ENCODE measurements around the gene ZFYVE9.

The ZFYVE9 gene

GRCh38 chr1:52234014-52234413 is 92.1 kb downstream of the ZFYVE9 start:
- Mint-ChIP-seq H3K9me3 (peaks cover 1% of the 10 kb centered on the region), H3K36me3 (peaks cover 2% of the 10 kb centered on the region), H3K4me1 (peaks cover 5% of the 10 kb centered on the region), H3K4me3 (no peak overlapping the region), H3K27me3 (peaks cover 44% of the 10 kb centered on the region), H3K27ac (no peak overlapping the region)
- ATAC-seq (ENCODE audit: low read depth) = no peak
- DNase-seq (ENCODE audit: low spot score in 2 of 2) = no peak

- H3K4me1 Mint-ChIP-seq = peaks cover 7% of the 10 kb centered on the region
- ATAC-seq (ENCODE audit: low read depth) (no peak), DNase-seq (ENCODE audit: low spot score in 2 of 2) (no peak)
- H3K27me3 Mint-ChIP-seq = peaks cover 40% of the 10 kb centered on the region
- peaks cover 1% of the 10 kb centered on the region for H3K9me3 Mint-ChIP-seq
- no peak overlapping the region for H3K4me3 Mint-ChIP-seq
- peaks cover 2% of the 10 kb centered on the region for H3K36me3 Mint-ChIP-seq
- H3K27ac Mint-ChIP-seq = no peak overlapping the region
These were observed 92.8 kb downstream of the ZFYVE9 start for GRCh38 chr1:52234708-52235107.

DNA sequence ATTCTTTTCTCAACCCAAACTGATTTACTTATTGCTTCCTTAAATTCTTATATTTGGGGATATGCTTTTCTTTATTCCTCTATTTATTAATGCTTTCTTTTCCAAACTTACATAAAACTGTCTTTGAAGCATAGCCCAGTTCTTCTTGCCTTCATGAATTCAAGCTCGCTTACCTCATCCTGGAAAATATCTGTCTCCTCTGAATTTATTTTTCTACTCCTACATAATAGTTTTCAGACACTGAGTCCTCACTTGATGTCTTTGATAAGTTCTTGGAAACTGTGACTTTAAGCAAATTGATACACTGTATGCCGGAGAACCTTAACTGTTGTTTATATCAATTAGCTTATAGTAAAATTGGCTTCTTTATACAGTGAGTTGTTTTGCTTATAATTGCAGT is 93.8 kb downstream of the ZFYVE9 start:
- Mint-ChIP-seq H3K9me3 (peaks cover 1% of the 10 kb centered on the region), H3K4me3 (no peak overlapping the region), H3K4me1 (peaks cover 11% of the 10 kb centered on the region), H3K27me3 (peaks cover 38% of the 10 kb centered on the region), H3K36me3 (peaks cover 2% of the 10 kb centered on the region), H3K27ac (no peak overlapping the region)
- DNase-seq (ENCODE audit: low spot score in 2 of 2) (no peak), ATAC-seq (ENCODE audit: low read depth) (no peak)

DNA sequence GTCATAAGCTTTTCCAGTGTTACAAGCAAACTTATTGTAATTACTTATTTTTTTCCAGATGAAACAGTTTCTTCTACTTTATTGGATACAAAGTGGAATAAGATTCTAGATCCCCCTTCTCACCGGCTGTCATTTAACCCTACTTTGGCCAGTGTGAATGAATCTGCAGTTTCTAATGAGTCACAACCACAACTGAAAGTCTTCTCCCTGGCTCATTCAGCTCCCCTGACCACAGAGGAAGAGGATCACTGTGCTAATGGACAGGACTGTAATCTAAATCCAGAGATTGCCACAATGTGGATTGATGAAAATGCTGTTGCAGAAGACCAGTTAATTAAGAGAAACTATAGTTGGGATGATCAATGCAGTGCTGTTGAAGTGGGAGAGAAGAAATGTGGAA is 95.5 kb downstream of the ZFYVE9 start:
- H3K4me3 Mint-ChIP-seq = no peak overlapping the region
- peaks cover 37% of the 10 kb centered on the region for H3K27me3 Mint-ChIP-seq
- H3K4me1 Mint-ChIP-seq = peaks cover 13% of the 10 kb centered on the region
- H3K27ac Mint-ChIP-seq = no peak overlapping the region
- peaks cover 1% of the 10 kb centered on the region for H3K9me3 Mint-ChIP-seq
- peaks cover 2% of the 10 kb centered on the region for H3K36me3 Mint-ChIP-seq
- ATAC-seq (ENCODE audit: low read depth) (no peak), DNase-seq (ENCODE audit: low spot score in 2 of 2) (no peak)

DNA sequence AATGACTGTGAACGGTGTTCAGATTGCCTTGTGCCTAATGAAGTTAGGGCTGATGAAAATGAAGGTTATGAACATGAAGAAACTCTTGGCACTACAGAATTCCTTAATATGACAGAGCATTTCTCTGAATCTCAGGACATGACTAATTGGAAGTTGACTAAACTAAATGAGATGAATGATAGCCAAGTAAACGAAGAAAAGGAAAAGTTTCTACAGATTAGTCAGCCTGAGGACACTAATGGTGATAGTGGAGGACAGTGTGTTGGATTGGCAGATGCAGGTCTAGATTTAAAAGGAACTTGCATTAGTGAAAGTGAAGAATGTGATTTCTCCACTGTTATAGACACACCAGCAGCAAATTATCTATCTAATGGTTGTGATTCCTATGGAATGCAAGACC is 96.6 kb downstream of the ZFYVE9 start:
- DNase-seq (ENCODE audit: low spot score in 2 of 2) = no peak
- peaks cover 34% of the 10 kb centered on the region for H3K27me3 Mint-ChIP-seq

DNA sequence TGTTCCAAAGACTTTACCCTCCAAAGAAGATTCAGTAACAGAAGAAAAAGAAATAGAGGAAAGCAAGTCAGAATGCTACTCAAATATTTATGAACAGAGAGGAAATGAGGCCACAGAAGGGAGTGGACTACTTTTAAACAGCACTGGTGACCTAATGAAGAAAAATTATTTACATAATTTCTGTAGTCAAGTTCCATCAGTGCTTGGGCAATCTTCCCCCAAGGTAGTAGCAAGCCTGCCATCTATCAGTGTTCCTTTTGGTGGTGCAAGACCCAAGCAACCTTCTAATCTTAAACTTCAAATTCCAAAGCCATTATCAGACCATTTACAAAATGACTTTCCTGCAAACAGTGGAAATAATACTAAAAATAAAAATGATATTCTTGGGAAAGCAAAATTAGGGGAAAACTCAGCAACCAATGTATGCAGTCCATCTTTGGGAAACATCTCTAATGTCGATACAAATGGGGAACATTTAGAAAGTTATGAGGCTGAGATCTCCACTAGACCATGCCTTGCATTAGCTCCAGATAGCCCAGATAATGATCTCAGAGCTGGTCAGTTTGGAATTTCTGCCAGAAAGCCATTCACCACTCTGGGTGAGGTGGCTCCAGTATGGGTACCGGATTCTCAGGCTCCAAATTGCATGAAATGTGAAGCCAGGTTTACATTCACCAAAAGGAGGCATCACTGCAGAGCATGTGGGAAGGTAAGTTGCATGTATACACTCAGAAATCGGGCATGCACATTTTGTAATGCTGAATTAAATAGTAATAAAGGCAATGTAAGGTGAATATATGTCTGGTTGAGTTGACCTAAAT is 97.2 kb downstream of the ZFYVE9 start:
- Mint-ChIP-seq H3K9me3 (peaks cover 1% of the 10 kb centered on the region), H3K4me3 (no peak overlapping the region), H3K36me3 (peaks cover 2% of the 10 kb centered on the region), H3K27ac (no peak overlapping the region), H3K4me1 (peaks cover 13% of the 10 kb centered on the region), H3K27me3 (peaks cover 29% of the 10 kb centered on the region)
- peak; percentile 28 for ATAC-seq (ENCODE audit: low read depth)
- no peak for DNase-seq (ENCODE audit: low spot score in 2 of 2)

More for the DNA sequence above, 96.6 kb downstream of the ZFYVE9 start:
- H3K36me3 Mint-ChIP-seq = peaks cover 2% of the 10 kb centered on the region
- H3K9me3 Mint-ChIP-seq = peaks cover 1% of the 10 kb centered on the region
- no peak overlapping the region for H3K27ac Mint-ChIP-seq
- ATAC-seq (ENCODE audit: low read depth) = no peak
- peaks cover 13% of the 10 kb centered on the region for H3K4me1 Mint-ChIP-seq
- H3K4me3 Mint-ChIP-seq = no peak overlapping the region

DNA sequence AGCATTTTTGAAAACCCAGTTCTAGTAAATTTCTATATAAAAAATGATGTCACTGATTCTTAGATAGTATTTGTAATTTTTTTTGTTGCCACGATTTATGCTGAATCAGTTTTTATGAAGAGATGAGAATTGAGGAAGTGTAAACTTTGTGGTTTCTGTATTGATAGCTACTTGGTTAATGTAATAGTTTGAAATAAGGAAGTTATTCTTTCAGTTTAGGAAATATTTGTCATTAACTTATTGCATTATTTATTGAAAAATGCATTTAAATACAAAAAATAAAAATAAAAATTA is 97.8 kb downstream of the ZFYVE9 start:
- Mint-ChIP-seq H3K4me3 (no peak overlapping the region), H3K27me3 (peaks cover 27% of the 10 kb centered on the region), H3K4me1 (peaks cover 13% of the 10 kb centered on the region), H3K36me3 (peaks cover 2% of the 10 kb centered on the region), H3K9me3 (peaks cover 1% of the 10 kb centered on the region), H3K27ac (no peak overlapping the region)
- DNase-seq (ENCODE audit: low spot score in 2 of 2) (peak in 1 of 2 donors; percentile 32), ATAC-seq (ENCODE audit: low read depth) (peak; percentile 96)

GRCh38 chr1:52240592-52241210 is 98.8 kb downstream of the ZFYVE9 start:
- DNase-seq (ENCODE audit: low spot score in 2 of 2) = no peak
- peaks cover 1% of the 10 kb centered on the region for H3K9me3 Mint-ChIP-seq
- ATAC-seq (ENCODE audit: low read depth) = no peak
- H3K4me1 Mint-ChIP-seq = peaks cover 13% of the 10 kb centered on the region
- H3K27ac Mint-ChIP-seq = no peak overlapping the region
- peaks cover 2% of the 10 kb centered on the region for H3K36me3 Mint-ChIP-seq
- no peak overlapping the region for H3K4me3 Mint-ChIP-seq
- peaks cover 25% of the 10 kb centered on the region for H3K27me3 Mint-ChIP-seq

DNA sequence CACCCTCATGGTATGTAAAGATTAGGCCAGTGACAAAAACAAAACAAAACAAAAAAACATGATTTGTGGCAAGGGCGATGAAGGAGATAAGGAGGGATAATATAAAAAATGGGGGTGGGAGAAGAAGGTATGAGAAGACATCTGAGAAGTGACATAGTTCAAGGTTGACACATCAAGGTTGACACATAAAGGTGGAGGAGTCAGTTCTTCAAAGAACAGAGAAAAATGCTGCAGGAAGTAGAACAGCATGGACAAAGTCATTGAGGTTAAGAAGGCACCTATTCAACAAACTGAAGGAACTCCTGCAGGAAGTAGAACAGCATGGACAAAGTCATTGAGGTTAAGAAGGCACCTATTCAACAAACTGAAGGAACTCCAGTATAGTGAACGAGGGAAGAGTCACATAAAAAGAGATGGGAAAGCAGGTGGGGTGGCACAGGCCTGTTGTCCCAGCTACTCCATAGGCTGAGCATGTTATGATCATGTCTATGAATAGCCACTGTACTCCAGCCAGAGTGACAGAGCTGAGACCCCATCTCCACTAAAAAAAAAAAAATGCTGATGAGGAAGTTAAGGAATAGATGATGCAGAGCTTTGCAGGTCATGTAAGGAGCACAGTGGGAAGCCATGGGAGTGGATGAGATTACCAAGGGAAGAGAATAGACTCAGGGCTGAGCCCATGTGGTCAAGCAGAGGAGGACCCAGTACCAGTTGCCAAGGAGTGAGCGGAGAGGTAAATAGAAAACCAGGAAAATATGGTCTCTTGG is 101.5 kb downstream of the ZFYVE9 start:
- DNase-seq (ENCODE audit: low spot score in 2 of 2) = no peak

GRCh38 chr1:52249831-52250230 is 107.9 kb downstream of the ZFYVE9 start:
- peaks cover 6% of the 10 kb centered on the region for H3K36me3 Mint-ChIP-seq
- DNase-seq (ENCODE audit: low spot score in 2 of 2) (no peak), ATAC-seq (ENCODE audit: low read depth) (no peak)
- peaks cover 4% of the 10 kb centered on the region for H3K9me3 Mint-ChIP-seq
- peaks cover 4% of the 10 kb centered on the region for H3K4me1 Mint-ChIP-seq
- peaks cover 30% of the 10 kb centered on the region for H3K27me3 Mint-ChIP-seq
- no peak overlapping the region for H3K4me3 Mint-ChIP-seq
- H3K27ac Mint-ChIP-seq = no peak overlapping the region

More for the DNA sequence above, 101.5 kb downstream of the ZFYVE9 start:
- Mint-ChIP-seq H3K4me3 (no peak overlapping the region), H3K27me3 (peaks cover 12% of the 10 kb centered on the region), H3K36me3 (peaks cover 2% of the 10 kb centered on the region), H3K9me3 (peaks cover 1% of the 10 kb centered on the region), H3K4me1 (peaks cover 12% of the 10 kb centered on the region), H3K27ac (no peak overlapping the region)
- no peak for ATAC-seq (ENCODE audit: low read depth)

DNA sequence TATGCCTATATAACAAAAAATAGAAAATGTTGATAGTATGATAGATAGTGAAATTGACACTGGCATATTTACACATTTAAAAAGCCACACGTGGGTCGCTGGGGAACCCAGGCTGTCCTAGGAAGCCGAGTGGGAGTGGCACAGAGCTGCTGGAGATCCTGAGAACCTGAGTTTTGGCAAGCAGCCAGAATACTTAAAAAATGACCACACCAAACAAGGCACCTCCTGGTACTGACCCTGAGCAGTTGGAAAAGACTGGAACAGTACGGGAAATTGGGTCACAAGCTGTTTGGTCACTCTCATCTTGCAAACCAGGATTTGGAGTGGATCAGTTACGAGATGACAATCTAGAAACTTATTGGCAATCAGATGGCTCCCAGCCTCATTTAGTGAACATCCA is 111.5 kb downstream of the ZFYVE9 start:
- no peak for ATAC-seq (ENCODE audit: low read depth)
- Mint-ChIP-seq H3K27ac (no peak overlapping the region), H3K9me3 (peaks cover 2% of the 10 kb centered on the region), H3K27me3 (peaks cover 26% of the 10 kb centered on the region), H3K36me3 (peaks cover 5% of the 10 kb centered on the region), H3K4me1 (peaks cover 4% of the 10 kb centered on the region), H3K4me3 (no peak overlapping the region)
- DNase-seq (ENCODE audit: low spot score in 2 of 2) = no peak

DNA sequence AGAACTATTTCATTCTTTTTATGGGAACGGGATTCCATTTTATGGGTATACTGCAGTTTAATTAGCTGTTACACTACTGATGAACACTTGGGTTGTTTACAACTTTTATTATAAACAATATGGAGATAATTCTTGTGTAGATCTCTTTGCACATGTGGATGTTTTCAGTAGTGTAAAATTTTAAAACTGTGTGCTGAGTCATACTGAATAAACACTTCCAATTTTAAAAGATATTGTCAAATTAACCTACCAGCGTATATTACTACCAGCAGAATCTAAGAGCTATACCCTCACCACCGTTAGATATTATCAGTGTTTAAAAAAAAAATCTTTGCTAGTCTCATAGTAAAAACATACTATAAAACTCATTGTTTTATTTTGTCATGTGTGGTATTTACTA is 118.0 kb downstream of the ZFYVE9 start:
- Mint-ChIP-seq H3K27ac (no peak overlapping the region), H3K9me3 (peaks cover 2% of the 10 kb centered on the region), H3K27me3 (peaks cover 11% of the 10 kb centered on the region), H3K36me3 (no peaks in the 10 kb centered on the region), H3K4me1 (no peaks in the 10 kb centered on the region), H3K4me3 (no peak overlapping the region)
- ATAC-seq (ENCODE audit: low read depth) (no peak), DNase-seq (ENCODE audit: low spot score in 2 of 2) (no peak)

GRCh38 chr1:52263153-52263910 is 121.4 kb downstream of the ZFYVE9 start:
- Mint-ChIP-seq H3K27ac (no peak overlapping the region), H3K27me3 (peaks cover 9% of the 10 kb centered on the region)

More at GRCh38 chr1:52263153-52263910, 121.4 kb downstream of the ZFYVE9 start:
- Mint-ChIP-seq H3K4me1 (no peaks in the 10 kb centered on the region), H3K4me3 (no peak overlapping the region), H3K36me3 (no peaks in the 10 kb centered on the region), H3K9me3 (peaks cover 2% of the 10 kb centered on the region)
- DNase-seq (ENCODE audit: low spot score in 2 of 2) (no peak), ATAC-seq (ENCODE audit: low read depth) (no peak)
